Spleen (tissue), 11 donors: ENCODE measurements around the gene TCTN1. TPM values are rescaled to one million over a fixed set of nuclear protein-coding genes. Genes with fewer than 3 reads are reported as not detected.
"Not testable (repeated sequence)": the region's sequence is repeated elsewhere in the genome, so short reads cannot be mapped to it uniquely, and the experiment has no call there.

Experiments used
- DNase-seq: peaks from one replicate; pipeline ENCODE4 v3.0.0-alpha.2; 2020
- H3K27ac ChIP-seq, 8 donors: fragments of 200-600 bp; sonication (generic) in 7 of 8; 1 replicate in 4 of 8; 2 replicates in 4 of 8; pipeline versions ENCODE4 v1.5.0 to v1.8.0; 2016 to 2021; ENCODE audit warnings: inconsistent platforms in 4 of 8, mild to moderate bottlenecking in 4 of 8, moderate library complexity in 1 of 8
- H3K27me3 ChIP-seq, 7 donors: fragments of 200-600 bp; sonication (generic) in 6 of 7; replicated peaks in 1 of 7; 1 replicate in 4 of 7; 2 replicates in 3 of 7; pipeline versions ENCODE4 v1.5.0 to v1.8.0; 2016 to 2021; ENCODE audit warnings: inconsistent platforms in 3 of 7, mild to moderate bottlenecking in 1 of 7
- H3K36me3 ChIP-seq, 6 donors: fragments of 200-600 bp; sonication (generic) in 5 of 6; 1 replicate in 4 of 6; 2 replicates in 2 of 6; pipeline versions ENCODE4 v1.5.0 to v1.8.0; 2016 to 2021; ENCODE audit warnings: inconsistent platforms in 2 of 6
- H3K4me1 ChIP-seq, 6 donors: fragments of 200-600 bp; sonication (generic) in 5 of 6; 1 replicate in 3 of 6; 2 replicates in 3 of 6; pipeline versions ENCODE4 v1.5.0 to v1.8.0; 2016 to 2021; ENCODE audit warnings: inconsistent platforms in 3 of 6
- H3K4me3 ChIP-seq, 8 donors: fragments of 200-600 bp; sonication (generic) in 7 of 8; 1 replicate in 4 of 8; 2 replicates in 4 of 8; pipeline versions ENCODE4 v1.5.0 to v1.8.0; 2016 to 2021; ENCODE audit warnings: inconsistent platforms in 4 of 8, mild to moderate bottlenecking in 4 of 8, moderate library complexity in 2 of 8
- H3K9me3 ChIP-seq, 8 donors: fragments of 200-600 bp; sonication (generic) in 7 of 8; 1 replicate in 4 of 8; 2 replicates in 4 of 8; pipeline versions ENCODE4 v1.5.0 to v1.8.0; 2016 to 2021; ENCODE audit warnings: inconsistent platforms in 4 of 8
- POLR2A ChIP-seq, 3 donors: fragments of 450-650 bp; IDR thresholded peaks; one replicate each; pipeline ENCODE4 v1.5.1; 2017; ENCODE audit warnings: antibody characterized with exemption in 3 of 3, mild to moderate bottlenecking in 1 of 3
- POLR2AphosphoS5 ChIP-seq, 3 donors: sonication (generic); formaldehyde crosslinking; IDR thresholded peaks; one replicate each; pipeline ENCODE4 v1.5.1; 2017; ENCODE audit warnings: antibody characterized with exemption in 3 of 3
- WGBS, 5 donors: extraction: QIAGEN DNeasy Blood & Tissue Kit in 3 of 5; methylation state at CpG; one replicate each; pipeline versions ENCODE4 v1.1.5 to v1.1.7; 2013 to 2018; 5-methylcytosine and 5-hydroxymethylcytosine counted together
- intact Hi-C: fragments of 100-400 bp; cut with DNase I; formaldehyde crosslinking; loops from one replicate; pipeline ENCODE4 v1.15.0; 2023; ENCODE audit warnings: low total_unique reads
- polyA plus RNA-seq, 3 donors: library from polyadenylated mRNA; stranded (reverse); fragments of 200-250 nt; gene quantifications; one replicate each; pipeline ENCODE4 v1.2.1, GENCODE V29; 2013
- total RNA-seq, 7 donors: library from RNA; depleted of rRNA in 3 of 7; stranded (reverse); fragments of >200 nt in 3 of 7; fragmentation: NEBNext Ultra II Directional in 4 of 7; extraction: Animal tissue kit (Norgen Biotek cat#: 25700) in 4 of 7; gene quantifications; one replicate each; pipeline versions ENCODE4 v1.1.0 to v1.2.1, GENCODE V29; 2016 to 2021
- TF ChIP-seq, protein P1 (sequence below), 11 experiments: fragments of 200-600 bp in 7 of 11; fragments of 450-650 bp in 4 of 11; sonication (generic) in 4 of 11; IDR thresholded peaks in 8 of 11; conservative IDR thresholded peaks in 3 of 11; 1 replicate in 7 of 11; 2 replicates in 4 of 11; pipeline versions ENCODE4 v1.4.0 to v1.8.0; 2016 to 2021; ENCODE audit warnings: antibody characterized with exemption in 11 of 11, inconsistent platforms in 4 of 11, mild to moderate bottlenecking in 1 of 11
- donor health status: healthy with polysubstance abuse.
- donor health status: DM: no; HTN: no; CAD: no; lungs with moderate emphysema.
- donor health status: DM: no; HTN: no; CAD: no.
- donor health status: Bipolar disorder and iron deficiency.
- donor health status: healthy.
- donor health status: DM: no; HTN: no; CAD: no.
- donor health status: DM: yes; HTN: yes; CAD: no.

TCTN1 gene
- total and polyA plus RNA-seq, 10 donors: 8.4 to 30.8 (median 24.2) TPM

DNA sequence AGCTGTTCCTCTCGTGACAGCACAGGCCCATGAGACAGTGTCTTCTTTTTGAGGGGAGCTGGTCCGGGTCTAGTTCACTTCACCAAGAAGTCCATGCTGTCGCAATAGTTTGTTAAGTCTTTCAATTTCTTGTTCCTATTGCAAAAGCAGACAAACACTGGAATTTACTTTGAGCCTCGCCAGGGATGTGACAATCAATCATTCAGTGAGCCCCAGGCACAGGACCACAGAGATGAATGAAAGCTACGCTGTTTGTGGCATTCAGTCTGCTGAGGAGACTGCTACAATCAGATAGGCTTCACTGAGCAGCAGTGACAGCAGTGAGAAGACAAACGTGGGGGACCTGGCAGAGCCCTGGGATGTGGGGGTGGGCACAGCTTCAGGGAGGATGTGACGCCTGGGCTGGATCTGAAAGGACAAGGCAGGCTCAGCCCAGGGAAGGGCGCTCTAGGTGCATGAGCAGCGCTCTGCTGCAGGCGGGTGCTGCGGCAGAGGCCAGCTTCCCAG lies 35.5 kb downstream of the TCTN1 start:
- peaks cover 4 to 91% (median 53%) of the 10 kb centered on the region in 6 donors for H3K36me3 ChIP-seq
- H3K9me3 ChIP-seq: no peaks in the 10 kb centered on the region
- WGBS, 5 donors: 63 to 78% (median 75%) methylated on average over 11 of the region's 11 CpGs
- no peak overlapping the region for H3K4me3 ChIP-seq
- intact Hi-C loops: no loop called here
- no peak for TF ChIP-seq POLR2A (IDR thresholded peaks at IDR 0.05)
- TF ChIP-seq, protein P1, sequence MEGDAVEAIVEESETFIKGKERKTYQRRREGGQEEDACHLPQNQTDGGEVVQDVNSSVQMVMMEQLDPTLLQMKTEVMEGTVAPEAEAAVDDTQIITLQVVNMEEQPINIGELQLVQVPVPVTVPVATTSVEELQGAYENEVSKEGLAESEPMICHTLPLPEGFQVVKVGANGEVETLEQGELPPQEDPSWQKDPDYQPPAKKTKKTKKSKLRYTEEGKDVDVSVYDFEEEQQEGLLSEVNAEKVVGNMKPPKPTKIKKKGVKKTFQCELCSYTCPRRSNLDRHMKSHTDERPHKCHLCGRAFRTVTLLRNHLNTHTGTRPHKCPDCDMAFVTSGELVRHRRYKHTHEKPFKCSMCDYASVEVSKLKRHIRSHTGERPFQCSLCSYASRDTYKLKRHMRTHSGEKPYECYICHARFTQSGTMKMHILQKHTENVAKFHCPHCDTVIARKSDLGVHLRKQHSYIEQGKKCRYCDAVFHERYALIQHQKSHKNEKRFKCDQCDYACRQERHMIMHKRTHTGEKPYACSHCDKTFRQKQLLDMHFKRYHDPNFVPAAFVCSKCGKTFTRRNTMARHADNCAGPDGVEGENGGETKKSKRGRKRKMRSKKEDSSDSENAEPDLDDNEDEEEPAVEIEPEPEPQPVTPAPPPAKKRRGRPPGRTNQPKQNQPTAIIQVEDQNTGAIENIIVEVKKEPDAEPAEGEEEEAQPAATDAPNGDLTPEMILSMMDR (IDR thresholded peaks at IDR 0.05 in 8 of 11, conservative IDR thresholded peaks at IDR 0.05 in 3 of 11): no peak
- TF ChIP-seq POLR2AphosphoS5 (IDR thresholded peaks at IDR 0.05): peak; percentile 28 to 56 (median 39)
- no peaks in the 10 kb centered on the region for H3K27me3 ChIP-seq
- H3K27ac ChIP-seq: peak overlapping the region in 6 of 8 donors; percentile 11 to 84 (median 62)
- DNase-seq: no peak
- H3K4me1 ChIP-seq: peaks cover 6 to 77% (median 24%) of the 10 kb centered on the region in 6 donors

- H3K9me3 ChIP-seq, H3K27me3 ChIP-seq, intact Hi-C loops, DNase-seq, H3K4me3 ChIP-seq: not testable (repeated sequence)
- Histone ChIP-seq H3K36me3 (peaks cover 4 to 100% (median 43%) of the 10 kb centered on the region in 6 donors), H3K4me1 (peaks cover 0 to 75% (median 7%) of the 10 kb centered on the region in 6 donors), H3K27ac (peak overlapping the region in 1 of 8 donors; percentile 53)
- 85 to 92% (median 88%) methylated on average over 10 of the region's 10 CpGs for WGBS, 5 donors
Measured at GRCh38 chr12:110654238-110654637, 40.3 kb downstream of the TCTN1 start.

DNA sequence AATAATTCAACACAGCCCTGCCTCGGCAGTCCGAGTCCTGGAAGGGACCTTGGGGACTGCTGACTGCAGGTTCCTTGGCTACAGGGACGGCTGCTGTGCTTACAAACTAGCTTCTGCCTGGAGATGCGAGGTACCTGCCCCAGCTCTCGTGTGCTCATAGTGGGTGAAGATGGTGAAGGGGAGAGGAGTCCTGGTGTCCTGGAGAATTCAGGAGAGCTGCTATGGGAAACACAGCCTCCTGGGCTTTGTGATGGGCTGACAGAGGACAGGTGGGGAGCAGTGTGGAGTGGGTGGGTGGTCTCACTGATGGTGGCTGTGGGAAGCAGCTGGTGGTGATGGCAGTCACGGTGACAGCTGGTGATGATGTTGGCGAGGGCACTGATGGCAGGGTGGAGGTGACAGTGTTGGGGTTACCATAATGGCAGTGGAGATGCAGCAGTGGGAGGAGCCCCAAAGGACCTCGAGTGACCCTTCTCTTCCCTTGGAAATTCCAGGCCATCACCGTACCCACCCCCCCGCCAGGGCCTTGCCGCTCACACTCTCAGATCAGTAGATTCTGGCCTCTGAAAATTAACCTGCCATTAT lies 42.2 kb downstream of the TCTN1 start:
- peak overlapping the region in 1 of 8 donors; percentile 53 for H3K27ac ChIP-seq
- H3K4me3 ChIP-seq: no peak overlapping the region
- no peak for DNase-seq
- 87 to 92% (median 89%) methylated on average over 11 of the region's 11 CpGs for WGBS, 5 donors
- peaks cover 0 to 79% (median 5%) of the 10 kb centered on the region in 6 donors for H3K4me1 ChIP-seq
- H3K27me3 ChIP-seq: no peaks in the 10 kb centered on the region
- H3K36me3 ChIP-seq: peaks cover 0 to 100% (median 27%) of the 10 kb centered on the region in 6 donors
- intact Hi-C loops: no loop called here
- no peaks in the 10 kb centered on the region for H3K9me3 ChIP-seq
- TF ChIP-seq POLR2AphosphoS5 (IDR thresholded peaks at IDR 0.05) (no peak), POLR2A (IDR thresholded peaks at IDR 0.05) (no peak)
- TF ChIP-seq, protein P1 (IDR thresholded peaks at IDR 0.05 in 8 of 11, conservative IDR thresholded peaks at IDR 0.05 in 3 of 11): no peak

DNA sequence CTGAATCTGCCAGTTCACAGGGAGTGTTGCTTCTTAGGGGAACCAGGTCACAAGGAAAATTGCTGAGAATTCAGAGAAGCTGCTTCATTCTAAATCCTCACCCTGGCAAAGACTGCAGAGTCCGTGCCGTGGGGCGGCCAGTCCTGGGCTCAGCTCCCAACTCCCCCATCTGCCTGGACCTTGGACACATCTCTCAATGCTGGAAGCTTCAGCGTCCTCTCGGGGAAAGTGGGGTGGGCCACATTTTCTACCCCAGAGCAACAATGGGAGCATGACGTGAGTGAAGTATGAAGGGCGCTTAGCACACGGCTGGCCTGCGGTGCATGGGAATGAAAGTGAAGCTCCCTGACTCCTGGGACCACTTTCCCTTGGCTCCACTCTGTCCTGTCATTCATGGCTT lies 43.8 kb downstream of the TCTN1 start:
- no peaks in the 10 kb centered on the region for H3K9me3 ChIP-seq
- DNase-seq: no peak
- peak overlapping the region in 1 of 8 donors; percentile 87 for H3K27ac ChIP-seq
- TF ChIP-seq, protein P1 (IDR thresholded peaks at IDR 0.05 in 8 of 11, conservative IDR thresholded peaks at IDR 0.05 in 3 of 11): no peak
- TF ChIP-seq POLR2A (IDR thresholded peaks at IDR 0.05) (no peak), POLR2AphosphoS5 (IDR thresholded peaks at IDR 0.05) (no peak)
- 84 to 97% (median 95%) methylated on average over 9 of the region's 9 CpGs for WGBS, 5 donors
- no peaks in the 10 kb centered on the region for H3K27me3 ChIP-seq
- peaks cover 0 to 91% (median 21%) of the 10 kb centered on the region in 6 donors for H3K4me1 ChIP-seq
- intact Hi-C loops: no loop called here
- H3K4me3 ChIP-seq: no peak overlapping the region
- peaks cover 0 to 86% (median 19%) of the 10 kb centered on the region in 6 donors for H3K36me3 ChIP-seq
